Raji (cell line): ENCODE results near the gene XYLT1.

Experiments used
- POLR2A ChIP-seq: IDR thresholded peaks from 2 replicates; pipeline ENCODE4 v1.6.1; 2011; ENCODE audit warnings: low read depth, low read length, control low read depth; ENCODE audit not compliant: insufficient read depth

Gene XYLT1

GRCh38 chr16:17194190-17194780 lies 276.5 kb downstream of the XYLT1 start:
- TF ChIP-seq POLR2A = no peak

GRCh38 chr16:17193566-17194100 lies 277.1 kb downstream of the XYLT1 start:
- TF ChIP-seq POLR2A = no peak

GRCh38 chr16:17184026-17184425 lies 286.7 kb downstream of the XYLT1 start:
- TF ChIP-seq POLR2A = no peak

GRCh38 chr16:17177959-17178905 lies 292.5 kb downstream of the XYLT1 start:
- no peak for TF ChIP-seq POLR2A

GRCh38 chr16:17177242-17177958 lies 293.4 kb downstream of the XYLT1 start:
- no peak for TF ChIP-seq POLR2A

- no peak for TF ChIP-seq POLR2A
Observed at GRCh38 chr16:17176199-17176598, 294.6 kb downstream of the XYLT1 start.

- no peak for TF ChIP-seq POLR2A
Observed at GRCh38 chr16:17173281-17173680, 297.5 kb downstream of the XYLT1 start.

GRCh38 chr16:17171250-17172143 lies 299.3 kb downstream of the XYLT1 start:
- no peak for TF ChIP-seq POLR2A

GRCh38 chr16:17170435-17170834 lies 300.3 kb downstream of the XYLT1 start:
- TF ChIP-seq POLR2A = no peak

- no peak for TF ChIP-seq POLR2A
Observed at GRCh38 chr16:17168181-17168580, 302.6 kb downstream of the XYLT1 start.

GRCh38 chr16:17166095-17166494 lies 304.7 kb downstream of the XYLT1 start:
- TF ChIP-seq POLR2A = no peak

GRCh38 chr16:17162560-17162959 lies 308.2 kb downstream of the XYLT1 start:
- TF ChIP-seq POLR2A = no peak

- TF ChIP-seq POLR2A = no peak
Observed at GRCh38 chr16:17160920-17161431, 309.8 kb downstream of the XYLT1 start.

- no peak for TF ChIP-seq POLR2A
Observed at GRCh38 chr16:17160285-17160853, 310.4 kb downstream of the XYLT1 start.
